Activated CD4-positive, CD25-positive, alpha-beta regulatory T cell treated with anti-CD3 and anti-CD28 coated beads, Interleukin-2, amount 50 U/mL, for 24 hours (primary cell): ENCODE data around the gene SCP2.

Experiments used
- ATAC-seq, 2 donors: fragments of 150-1000 bp; cut with Tn5 transposase; one replicate each; pipeline ENCODE4 v1.10.0; 2021; ENCODE audit warnings: mild to moderate bottlenecking in 1 of 2, moderate library complexity in 1 of 2

SCP2 gene

DNA sequence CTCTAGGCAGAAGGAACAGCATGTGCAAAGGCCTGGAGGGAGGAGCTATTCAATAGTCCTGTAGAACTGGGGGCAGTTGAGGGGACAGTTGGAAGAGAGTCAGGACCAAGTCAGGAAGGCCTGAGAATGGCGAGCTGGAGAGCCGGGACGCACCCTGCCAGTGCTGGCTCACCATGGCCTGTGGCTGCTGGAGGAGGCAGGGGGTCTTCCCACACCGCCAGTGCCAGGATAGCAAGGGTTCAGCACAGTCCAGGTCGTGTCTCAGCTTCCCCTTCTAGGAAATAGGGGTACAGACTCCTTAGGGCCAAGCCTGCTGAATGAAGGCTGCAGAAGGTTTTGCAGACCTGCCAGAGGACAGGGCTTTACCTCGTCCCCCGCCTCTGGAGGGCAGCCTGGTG is 142.2 kb downstream of the SCP2 start:
- no peak for ATAC-seq

DNA sequence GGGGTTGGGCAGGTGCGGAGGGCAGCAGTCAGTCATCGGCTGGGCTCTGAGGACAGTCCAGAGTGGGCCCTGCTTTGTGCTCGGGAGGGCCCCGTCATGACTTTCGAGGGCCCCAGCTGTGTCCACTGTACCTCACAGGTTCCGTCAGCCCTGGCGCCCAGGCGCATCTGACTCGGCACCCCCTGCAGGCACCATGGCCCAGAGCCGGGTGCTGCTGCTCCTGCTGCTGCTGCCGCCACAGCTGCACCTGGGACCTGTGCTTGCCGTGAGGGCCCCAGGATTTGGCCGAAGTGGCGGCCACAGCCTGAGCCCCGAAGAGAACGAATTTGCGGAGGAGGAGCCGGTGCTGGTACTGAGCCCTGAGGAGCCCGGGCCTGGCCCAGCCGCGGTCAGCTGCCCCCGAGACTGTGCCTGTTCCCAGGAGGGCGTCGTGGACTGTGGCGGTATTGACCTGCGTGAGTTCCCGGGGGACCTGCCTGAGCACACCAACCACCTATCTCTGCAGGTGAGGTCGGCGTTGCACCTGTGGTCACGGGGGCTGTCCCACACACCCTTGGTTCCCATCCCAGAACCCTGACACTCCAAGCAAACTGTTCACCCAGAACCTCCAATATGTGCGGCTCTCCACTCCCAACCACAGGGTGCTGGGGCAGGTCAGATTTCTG is 142.7 kb downstream of the SCP2 start:
- no peak for ATAC-seq

DNA sequence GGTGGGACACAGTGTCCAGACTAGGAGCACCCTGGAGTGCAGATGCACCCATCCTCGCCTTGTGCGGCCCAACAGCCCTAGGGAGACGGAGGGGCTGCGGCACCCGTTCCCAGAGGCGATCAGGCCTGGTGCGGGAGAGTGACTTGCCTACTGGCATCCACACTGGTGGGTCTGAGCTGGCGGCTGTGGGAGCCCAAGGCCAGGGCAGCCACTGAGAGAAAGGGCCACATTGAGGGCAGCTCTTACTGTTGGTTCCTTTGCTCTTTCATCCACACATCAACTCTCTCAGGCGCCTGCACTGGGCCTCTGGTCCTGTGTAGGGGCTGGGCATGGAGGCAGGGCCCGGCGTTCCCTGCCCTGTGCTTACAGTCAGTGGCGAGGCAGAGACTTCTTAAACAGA is 143.5 kb downstream of the SCP2 start:
- no peak for ATAC-seq

DNA sequence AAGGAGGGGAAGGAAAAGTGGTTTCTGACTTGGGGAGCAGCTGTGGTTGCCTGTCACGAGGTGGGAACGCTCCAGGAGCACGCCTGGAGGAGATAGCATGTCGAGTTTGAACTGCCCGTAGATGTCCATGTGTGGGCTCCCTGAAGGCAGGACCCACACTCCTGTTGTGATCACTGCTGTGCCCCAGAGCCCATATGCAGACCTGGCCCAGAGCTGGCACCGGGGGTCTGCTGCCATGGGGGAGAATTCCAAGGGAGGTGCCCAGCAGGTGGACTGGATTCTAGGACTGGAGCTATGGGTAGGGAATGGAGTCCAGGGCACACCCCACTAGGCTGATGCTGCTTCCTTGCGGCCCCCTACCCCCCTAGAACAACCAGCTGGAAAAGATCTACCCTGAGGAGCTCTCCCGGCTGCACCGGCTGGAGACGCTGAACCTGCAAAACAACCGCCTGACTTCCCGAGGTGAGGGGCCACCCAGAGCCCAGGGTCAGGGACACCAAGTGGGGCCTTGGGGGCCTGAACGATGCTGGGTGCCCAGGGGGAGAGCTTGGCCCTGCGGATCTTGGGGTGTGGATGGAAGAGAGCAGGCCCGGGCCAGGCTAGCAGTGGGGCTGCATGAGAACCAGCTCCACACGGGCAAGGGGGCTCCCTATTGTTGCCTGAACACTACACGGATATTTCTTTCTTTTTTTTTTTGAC is 144.2 kb downstream of the SCP2 start:
- ATAC-seq, result no peak

DNA sequence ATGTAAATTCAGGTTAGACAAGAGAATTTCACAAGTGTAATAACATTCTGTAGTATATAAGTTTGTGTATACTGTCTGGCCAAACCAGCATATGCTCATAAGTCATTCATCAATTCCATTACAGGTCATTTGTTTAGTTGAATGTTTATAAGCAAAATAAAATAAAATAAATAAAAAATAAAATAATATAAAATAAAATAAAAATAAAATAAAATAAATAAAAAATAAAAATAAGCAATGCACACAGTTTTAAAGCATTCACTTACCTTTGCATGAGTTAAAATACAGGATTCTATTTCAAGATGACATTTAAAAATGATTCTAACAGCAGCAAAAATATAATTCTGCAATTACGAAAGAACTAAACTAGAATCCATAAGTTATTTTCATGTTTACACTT is 144.8 kb downstream of the SCP2 start:
- ATAC-seq, result no peak

DNA sequence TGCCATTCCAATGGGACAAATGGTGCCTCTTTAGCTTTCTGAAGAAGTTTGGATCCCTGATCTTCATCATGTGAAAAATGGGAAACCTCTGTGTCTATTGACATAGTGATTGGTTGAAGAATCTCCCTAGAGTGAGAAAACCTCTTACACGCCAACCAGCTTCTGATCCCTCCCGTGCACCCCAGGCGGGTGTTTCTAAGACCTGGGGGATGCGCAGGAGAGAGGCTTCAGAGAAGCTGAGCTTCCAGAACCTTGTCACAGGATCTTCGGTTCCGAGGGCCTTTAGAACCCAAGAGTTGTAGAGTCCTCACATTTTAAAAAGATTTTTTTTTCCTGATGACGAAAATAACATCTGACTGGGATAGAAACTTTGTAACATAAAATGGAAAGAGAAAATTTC is 146.2 kb downstream of the SCP2 start:
- ATAC-seq, result no peak

DNA sequence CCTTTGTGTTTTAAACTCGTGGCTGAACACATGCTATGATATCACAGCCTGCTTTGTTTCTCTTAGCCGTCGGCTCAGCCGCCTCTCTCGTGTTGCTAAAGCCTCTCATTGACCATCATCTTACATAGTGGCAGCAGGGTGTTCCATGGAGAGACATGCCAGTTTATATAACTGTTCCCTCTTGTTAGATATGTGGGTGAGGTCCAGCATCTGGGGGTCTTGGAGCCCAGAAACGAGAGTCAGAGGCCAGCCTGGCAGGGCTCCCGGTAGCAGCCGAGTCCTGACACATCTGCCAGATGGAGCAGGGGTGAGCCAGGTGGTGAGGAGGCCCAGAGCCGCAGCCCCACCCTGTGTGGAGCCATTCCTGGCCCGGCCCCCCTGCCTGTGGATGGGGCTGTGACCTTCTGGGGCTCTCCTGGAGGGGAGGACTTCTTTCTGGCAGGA is 146.8 kb downstream of the SCP2 start:
- ATAC-seq, result no peak

DNA sequence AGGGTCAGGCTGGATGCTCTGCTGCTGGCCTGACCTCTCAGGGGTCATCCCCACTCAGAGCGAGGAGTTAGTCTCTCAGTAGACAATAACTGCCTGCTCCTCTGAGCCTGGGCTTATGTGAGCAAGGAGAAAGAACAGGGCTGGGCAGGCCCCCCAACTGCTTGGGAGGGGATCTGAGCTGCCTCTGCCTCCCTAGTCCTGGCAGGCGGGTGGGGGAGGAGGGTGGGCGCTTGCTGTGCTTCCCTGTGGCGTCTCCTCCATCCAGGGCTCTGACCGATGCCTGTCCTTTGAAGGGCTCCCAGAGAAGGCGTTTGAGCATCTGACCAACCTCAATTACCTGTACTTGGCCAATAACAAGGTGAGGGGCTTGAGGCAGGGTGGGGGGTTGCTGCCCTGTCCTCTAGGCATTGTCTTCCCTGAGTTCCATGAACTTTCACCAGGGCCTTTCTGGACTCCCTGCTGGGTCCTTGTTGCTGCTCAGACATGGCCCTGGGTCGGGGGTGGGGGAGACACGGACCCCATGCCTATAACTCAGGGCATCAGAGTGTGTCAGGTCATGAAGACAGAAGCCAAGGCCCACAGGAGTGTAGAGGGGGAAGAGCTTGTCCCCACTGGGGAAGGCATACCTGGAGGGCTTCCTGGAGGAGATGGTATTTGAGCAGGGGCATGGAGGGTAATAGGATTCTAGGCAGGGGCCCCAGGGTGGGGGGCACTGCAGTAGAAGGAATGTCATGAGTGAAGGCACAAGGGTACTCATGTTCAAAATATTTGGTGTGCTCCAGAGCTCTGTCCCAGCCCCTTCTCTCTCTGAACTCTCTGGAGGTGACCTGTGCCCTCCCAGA is 147.5 kb downstream of the SCP2 start:
- ATAC-seq, result no peak

DNA sequence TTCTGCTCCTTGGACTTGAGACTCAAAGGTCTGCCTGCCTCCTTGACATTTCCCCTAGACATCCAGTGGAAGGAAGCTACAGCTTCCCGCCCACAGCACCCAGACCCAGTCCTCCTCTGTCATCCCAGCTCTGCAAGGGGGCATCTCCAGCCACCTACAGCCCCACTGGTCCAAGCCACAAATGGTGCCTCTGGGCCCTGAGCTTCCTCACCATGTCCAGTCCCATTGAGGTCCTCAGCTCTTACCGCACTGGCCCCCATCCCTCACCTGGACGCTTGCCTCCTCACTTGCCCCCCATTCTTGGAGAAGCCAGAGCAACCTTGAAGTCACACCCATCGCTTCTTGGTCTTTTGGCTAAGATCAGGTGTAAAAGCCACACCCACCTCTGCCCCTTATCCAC is 148.1 kb downstream of the SCP2 start:
- no peak for ATAC-seq

DNA sequence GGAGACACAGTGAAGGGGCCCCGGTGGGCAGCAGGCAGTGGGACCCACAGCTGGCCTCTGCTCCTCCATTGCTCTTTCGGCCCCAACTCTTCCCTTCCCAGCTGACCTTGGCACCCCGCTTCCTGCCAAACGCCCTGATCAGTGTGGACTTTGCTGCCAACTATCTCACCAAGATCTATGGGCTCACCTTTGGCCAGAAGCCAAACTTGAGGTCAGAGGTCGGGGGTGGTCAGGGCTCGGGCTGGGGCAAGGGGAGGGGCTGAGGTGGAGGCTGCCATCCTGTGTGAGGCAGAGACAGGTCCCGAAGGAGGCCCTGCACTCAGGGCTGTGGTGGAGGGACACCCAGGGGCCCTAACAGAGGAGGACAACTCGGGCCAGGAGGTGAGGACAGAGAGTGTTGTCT is 148.7 kb downstream of the SCP2 start:
- no peak for ATAC-seq

DNA sequence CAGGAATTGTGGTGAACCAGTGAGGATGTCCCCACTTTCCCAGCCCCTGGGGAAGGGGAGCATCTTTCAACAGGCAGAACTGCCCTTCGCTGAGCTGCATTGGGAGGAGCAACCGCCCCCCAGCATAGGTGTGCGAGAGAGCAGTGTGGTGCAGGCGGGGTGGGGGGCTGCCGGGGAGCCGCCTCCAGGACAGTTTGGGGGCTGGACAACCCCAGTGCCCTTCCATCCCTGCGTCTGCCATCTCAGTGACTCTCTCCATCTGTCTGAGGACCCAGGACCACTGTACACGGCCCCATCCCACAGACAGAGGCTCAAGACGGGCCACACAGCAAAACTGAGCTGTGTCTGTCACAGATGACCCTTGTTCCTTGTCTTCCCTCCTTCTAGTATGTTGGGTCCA is 149.1 kb downstream of the SCP2 start:
- ATAC-seq, result no peak

DNA sequence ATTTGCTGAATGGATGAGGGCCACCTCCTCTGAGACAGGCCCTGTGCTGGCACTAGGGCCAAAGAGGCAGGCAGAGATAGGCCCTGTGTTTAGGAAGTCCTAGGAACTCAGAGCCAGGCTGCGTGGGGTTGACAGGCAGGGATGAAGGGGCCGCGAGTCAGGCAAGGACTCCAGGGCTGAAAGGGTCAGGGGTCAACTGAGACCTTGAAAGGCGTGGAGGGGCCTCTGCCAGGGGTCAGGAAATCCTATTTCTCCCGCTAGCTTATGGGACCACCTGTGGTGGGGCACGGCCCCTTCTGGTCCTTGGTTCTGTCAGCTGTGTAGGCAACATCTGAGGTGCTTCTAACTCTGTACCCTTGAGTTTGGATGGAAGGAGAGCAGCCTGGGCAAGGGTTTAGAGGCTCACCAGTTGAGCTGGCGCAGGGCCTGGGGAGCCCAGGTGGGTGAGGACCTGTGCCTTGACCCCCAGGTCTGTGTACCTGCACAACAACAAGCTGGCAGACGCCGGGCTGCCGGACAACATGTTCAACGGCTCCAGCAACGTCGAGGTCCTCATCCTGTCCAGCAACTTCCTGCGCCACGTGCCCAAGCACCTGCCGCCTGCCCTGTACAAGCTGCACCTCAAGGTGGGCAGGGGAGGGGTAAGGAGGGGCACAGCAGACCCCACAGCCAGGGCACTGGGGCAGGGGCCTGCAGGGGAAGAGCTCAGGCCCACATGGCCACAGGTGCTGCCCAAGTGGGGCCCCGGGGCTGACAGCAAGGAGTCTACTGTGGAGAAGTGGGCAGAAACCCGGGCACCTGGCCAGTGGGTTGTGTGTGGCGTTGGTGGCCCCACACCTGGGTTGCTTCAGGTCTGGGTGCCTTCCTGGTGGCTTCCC is 149.9 kb downstream of the SCP2 start:
- no peak for ATAC-seq

DNA sequence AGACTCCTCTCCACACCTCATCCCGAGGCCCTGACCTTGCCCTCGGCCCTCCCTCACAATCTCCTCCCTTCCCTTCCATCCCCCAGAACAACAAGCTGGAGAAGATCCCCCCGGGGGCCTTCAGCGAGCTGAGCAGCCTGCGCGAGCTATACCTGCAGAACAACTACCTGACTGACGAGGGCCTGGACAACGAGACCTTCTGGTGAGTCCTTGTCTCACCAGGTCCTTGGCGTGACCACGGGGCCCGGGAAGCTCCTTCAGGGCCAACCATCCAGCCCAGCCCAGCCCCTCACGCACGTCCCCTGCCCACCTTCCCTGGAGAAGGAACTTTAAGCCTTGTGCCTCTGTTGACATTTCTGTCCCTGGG is 150.5 kb downstream of the SCP2 start:
- no peak for ATAC-seq

DNA sequence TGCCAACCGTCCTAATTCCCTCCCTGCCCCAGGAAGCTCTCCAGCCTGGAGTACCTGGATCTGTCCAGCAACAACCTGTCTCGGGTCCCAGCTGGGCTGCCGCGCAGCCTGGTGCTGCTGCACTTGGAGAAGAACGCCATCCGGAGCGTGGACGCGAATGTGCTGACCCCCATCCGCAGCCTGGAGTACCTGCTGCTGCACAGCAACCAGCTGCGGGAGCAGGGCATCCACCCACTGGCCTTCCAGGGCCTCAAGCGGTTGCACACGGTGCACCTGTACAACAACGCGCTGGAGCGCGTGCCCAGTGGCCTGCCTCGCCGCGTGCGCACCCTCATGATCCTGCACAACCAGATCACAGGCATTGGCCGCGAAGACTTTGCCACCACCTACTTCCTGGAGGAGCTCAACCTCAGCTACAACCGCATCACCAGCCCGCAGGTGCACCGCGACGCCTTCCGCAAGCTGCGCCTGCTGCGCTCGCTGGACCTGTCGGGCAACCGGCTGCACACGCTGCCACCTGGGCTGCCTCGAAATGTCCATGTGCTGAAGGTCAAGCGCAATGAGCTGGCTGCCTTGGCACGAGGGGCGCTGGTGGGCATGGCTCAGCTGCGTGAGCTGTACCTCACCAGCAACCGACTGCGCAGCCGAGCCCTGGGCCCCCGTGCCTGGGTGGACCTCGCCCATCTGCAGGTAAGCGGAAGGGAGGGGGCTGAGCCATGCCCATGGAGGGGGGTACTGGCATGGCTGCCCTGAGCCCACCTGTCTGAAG is 151.4 kb downstream of the SCP2 start:
- ATAC-seq, result no peak

DNA sequence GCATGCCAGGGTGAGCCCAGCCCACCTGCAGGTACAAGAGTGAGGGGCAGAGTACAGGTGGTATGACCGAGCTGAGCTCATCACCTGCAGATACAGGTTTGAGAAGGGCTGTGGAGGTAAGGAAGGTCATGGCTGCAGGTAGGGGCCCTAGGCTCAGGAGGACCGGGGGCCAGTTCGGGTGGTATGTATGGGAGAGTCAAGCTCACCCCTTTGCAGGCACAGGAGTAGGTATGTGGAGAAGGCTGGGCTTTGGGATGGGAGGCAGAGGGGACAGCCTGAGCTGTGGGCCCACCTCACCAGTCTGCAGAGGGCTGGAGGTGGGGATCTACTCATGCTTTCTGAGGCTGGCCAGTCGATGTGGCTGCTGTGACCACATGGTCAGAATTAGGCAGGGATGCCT is 152.2 kb downstream of the SCP2 start:
- no peak for ATAC-seq

DNA sequence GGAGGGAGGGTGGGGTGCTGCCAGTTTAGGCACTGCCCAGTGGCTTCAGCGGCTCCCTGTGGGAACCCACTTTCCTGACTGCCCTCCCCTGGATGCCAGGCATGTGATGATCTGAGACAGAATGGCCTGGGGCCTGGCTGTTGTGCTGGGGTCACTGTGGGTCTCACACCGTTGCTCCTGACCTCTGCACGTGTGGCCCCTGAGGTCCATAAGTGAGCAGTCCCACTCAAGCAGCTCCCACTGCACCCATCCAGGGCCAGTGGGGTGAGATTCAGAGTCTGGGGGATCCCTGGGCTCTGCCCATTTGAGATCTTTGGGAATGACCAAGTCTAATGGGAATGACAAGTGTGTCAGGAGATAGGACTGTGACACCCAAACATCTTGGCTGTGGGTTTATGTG is 153.0 kb downstream of the SCP2 start:
- ATAC-seq, result no peak

DNA sequence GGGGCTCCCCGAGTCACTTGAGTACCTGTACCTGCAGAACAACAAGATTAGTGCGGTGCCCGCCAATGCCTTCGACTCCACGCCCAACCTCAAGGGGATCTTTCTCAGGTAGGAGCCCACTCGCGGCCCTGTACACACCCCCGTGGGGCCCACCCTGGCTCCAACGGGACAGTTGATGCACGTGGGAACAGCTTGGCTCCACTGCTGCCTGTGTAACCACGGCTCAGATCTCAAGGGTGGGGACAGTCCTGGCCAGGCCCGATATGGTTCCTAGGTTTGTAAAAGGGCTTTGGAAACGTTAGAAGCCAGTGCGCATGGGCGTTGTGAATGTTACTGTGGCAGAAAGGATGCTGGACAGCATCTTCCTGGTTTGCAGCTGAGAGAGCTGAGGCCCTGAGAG is 153.7 kb downstream of the SCP2 start:
- ATAC-seq, result no peak

DNA sequence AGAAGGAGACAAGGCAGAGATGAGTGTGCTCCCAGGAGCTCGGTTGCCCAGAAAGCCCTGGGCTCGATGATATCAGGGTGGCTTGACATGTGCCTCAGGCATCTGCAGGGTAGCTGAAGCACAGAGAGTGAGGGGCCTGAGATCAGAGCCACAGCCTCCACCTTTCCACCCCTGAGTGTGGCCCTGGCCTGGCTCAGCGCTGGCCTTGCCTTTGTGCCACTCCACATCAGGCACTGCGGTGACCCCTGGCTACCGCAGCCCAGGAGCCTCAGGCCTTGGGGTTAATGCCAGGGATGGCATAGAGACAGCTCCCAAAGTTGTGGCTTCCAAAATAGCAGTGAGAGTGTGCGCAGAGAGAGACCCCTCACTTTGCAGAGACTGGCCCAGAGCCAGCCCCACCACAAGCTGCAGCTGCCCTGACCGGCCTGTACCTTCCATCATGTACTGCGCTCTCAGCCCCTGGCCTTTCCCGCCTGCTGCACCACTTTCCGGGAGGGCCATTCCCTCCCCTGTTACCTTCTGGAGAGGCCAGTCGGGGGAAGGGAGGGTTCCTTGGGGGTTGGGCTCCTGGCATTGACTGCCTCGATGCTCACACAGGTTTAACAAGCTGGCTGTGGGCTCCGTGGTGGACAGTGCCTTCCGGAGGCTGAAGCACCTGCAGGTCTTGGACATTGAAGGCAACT is 154.4 kb downstream of the SCP2 start:
- ATAC-seq, result no peak

DNA sequence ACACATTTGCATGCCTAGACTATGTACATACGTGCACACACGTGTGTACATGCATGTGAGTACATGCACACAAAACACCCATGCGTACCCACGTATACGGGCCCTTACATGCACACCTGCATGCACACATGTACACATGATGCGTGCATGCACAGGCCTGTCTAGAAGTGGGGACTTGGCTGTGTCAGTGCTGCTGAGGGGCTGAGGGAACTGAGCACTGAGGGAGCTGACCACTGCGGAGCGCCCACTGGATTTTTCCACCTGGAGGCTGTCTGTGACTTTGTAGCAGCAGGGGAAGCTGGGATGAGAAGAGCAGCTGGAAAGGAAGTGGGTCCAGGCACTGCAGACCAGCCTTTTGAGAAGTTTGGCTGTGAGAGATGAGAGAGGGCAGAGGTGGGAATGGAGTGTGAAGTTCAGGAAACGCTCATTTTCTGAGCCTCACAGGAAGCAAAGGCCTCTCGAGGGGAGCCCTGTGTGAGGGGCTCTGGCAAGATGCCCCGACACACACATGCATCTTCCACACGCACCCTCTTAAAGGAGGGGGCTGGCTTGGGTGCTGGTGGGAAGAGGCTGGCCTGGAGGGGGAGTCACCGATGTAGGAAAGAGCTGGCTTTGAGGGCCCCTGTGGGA is 155.9 kb downstream of the SCP2 start:
- ATAC-seq, result no peak

DNA sequence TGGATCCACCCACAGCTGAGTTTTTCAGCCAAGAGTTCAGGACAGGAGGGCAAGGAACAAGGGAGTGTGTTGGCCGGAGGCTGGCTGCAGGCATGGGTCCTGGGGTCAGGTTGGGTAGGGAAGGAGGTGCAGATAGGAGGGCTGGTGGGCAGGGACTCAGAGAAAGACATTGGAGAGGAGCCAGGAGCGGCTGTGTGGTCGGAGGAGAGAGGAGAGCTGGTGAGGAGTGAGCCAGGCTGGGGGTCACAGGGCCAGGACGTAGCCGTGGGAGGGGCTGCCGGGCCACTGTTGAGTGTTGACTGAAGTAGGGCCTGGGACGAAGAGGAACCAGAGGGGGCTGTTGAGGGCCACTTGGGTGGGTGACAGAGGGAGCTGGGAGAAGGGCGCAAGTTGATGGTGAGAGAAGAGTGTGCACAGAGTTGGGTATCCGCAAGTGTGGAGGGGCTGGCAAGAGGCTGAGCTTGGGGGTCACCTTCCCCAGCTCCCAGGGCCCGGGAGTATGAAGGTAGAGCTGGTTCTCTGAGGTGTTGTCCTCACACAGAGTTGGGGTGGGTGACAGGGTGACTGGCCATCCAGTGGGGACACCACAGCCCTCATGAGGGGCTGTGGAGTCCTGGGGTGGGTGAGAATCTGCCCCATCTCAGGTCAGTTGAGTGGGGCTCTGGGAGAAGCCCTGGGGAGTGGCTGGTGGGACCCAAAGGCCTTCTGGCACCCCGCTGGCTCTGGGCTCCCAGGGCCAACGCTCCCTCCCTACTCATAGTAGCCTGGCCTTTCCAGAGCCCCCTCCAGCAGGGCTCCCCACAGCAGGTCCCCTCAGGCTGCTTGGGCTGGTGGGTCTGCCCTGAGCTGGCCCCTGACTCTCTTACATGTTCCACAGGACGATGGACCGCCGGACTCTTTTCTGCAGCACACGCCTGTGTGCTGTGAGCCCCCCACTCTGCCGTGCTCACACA is 156.8 kb downstream of the SCP2 start:
- no peak for ATAC-seq
